Right atrium auricular region (tissue), 2 donors: ENCODE measurements around the gene PHACTR4. TPM values are rescaled to one million over a fixed set of nuclear protein-coding genes. Genes with fewer than 3 reads are reported as not detected.

Source experiments
- DNase-seq: peaks from one replicate; pipeline ENCODE4 v3.0.0-alpha.2; 2019; ENCODE audit warnings: low spot score
- H3K27ac ChIP-seq, 2 donors: fragments of 200-600 bp; sonication (generic); 1 replicate in 1 of 2; 2 replicates in 1 of 2; pipeline ENCODE4 v1.5.1; 2016 to 2019
- H3K27me3 ChIP-seq, 2 donors: fragments of 200-600 bp; sonication (generic); one replicate each; pipeline versions ENCODE4 v1.5.1 to v1.6.0; 2017 to 2019
- H3K36me3 ChIP-seq: fragments of 200-600 bp; sonication (generic); one replicate; pipeline ENCODE4 v1.5.1; 2016
- H3K4me1 ChIP-seq, 2 donors: fragments of 200-600 bp; sonication (generic); one replicate each; pipeline versions ENCODE4 v1.5.1 to v1.6.0; 2017 to 2019
- H3K4me3 ChIP-seq, 2 donors: fragments of 200-600 bp; sonication (generic); 1 replicate in 1 of 2; 2 replicates in 1 of 2; pipeline ENCODE4 v1.5.1; 2017 to 2019; ENCODE audit warnings: mild to moderate bottlenecking in 1 of 2, moderate library complexity in 1 of 2
- H3K9me3 ChIP-seq, 2 donors: fragments of 200-600 bp; sonication (generic); one replicate each; pipeline ENCODE4 v1.5.1; 2019
- CTCF ChIP-seq, 2 donors: fragments of 200-600 bp; sonication (generic); IDR thresholded peaks; one replicate each; pipeline ENCODE4 v1.5.1; 2019; ENCODE audit warnings: antibody characterized with exemption in 2 of 2
- total RNA-seq, 2 donors: library from RNA; depleted of rRNA; stranded (reverse); fragments of >200 nt; gene quantifications; one replicate each; pipeline ENCODE4 v1.1.0, GENCODE V29; 2016

PHACTR4 gene
- total RNA-seq, 2 donors from 2014 or later = 15.8 to 22.4 TPM

- no peaks in the 10 kb centered on the region for H3K4me1 ChIP-seq
- H3K27me3 ChIP-seq = no peaks in the 10 kb centered on the region
- H3K36me3 ChIP-seq = no peaks in the 10 kb centered on the region
- no peak for TF ChIP-seq CTCF (IDR thresholded peaks at IDR 0.05)
- H3K27ac ChIP-seq = no peak overlapping the region
- no peak for DNase-seq
- H3K4me3 ChIP-seq = no peak overlapping the region
- no peaks in the 10 kb centered on the region for H3K9me3 ChIP-seq
Measured at GRCh38 chr1:28417926-28418637, 48.5 kb downstream of the PHACTR4 start.

GRCh38 chr1:28421744-28422143 lies 52.2 kb downstream of the PHACTR4 start:
- Histone ChIP-seq H3K27ac (no peak overlapping the region), H3K27me3 (no peaks in the 10 kb centered on the region), H3K36me3 (no peaks in the 10 kb centered on the region), H3K4me3 (no peak overlapping the region), H3K9me3 (no peaks in the 10 kb centered on the region), H3K4me1 (no peaks in the 10 kb centered on the region)
- DNase-seq = no peak
- no peak for TF ChIP-seq CTCF (IDR thresholded peaks at IDR 0.05)

- no peaks in the 10 kb centered on the region for H3K36me3 ChIP-seq
- no peak overlapping the region for H3K4me3 ChIP-seq
- no peak overlapping the region for H3K27ac ChIP-seq
- no peaks in the 10 kb centered on the region for H3K27me3 ChIP-seq
- DNase-seq = no peak
- no peak for TF ChIP-seq CTCF (IDR thresholded peaks at IDR 0.05)
- H3K4me1 ChIP-seq = no peaks in the 10 kb centered on the region
- H3K9me3 ChIP-seq = no peaks in the 10 kb centered on the region
Measured at GRCh38 chr1:28426831-28427230, 57.3 kb downstream of the PHACTR4 start.

- Histone ChIP-seq H3K27ac (no peak overlapping the region), H3K4me1 (no peaks in the 10 kb centered on the region), H3K27me3 (no peaks in the 10 kb centered on the region), H3K9me3 (no peaks in the 10 kb centered on the region), H3K36me3 (no peaks in the 10 kb centered on the region), H3K4me3 (no peak overlapping the region)
- no peak for TF ChIP-seq CTCF (IDR thresholded peaks at IDR 0.05)
- no peak for DNase-seq
Measured at GRCh38 chr1:28428012-28428411, 58.5 kb downstream of the PHACTR4 start.

GRCh38 chr1:28428990-28429520 lies 59.5 kb downstream of the PHACTR4 start:
- Histone ChIP-seq H3K36me3 (no peaks in the 10 kb centered on the region), H3K4me1 (peaks cover 0 to 5% of the 10 kb centered on the region in 2 donors), H3K27ac (no peak overlapping the region), H3K4me3 (no peak overlapping the region), H3K27me3 (no peaks in the 10 kb centered on the region), H3K9me3 (no peaks in the 10 kb centered on the region)
- no peak for TF ChIP-seq CTCF (IDR thresholded peaks at IDR 0.05)
- DNase-seq = no peak
